Measurements from ENCODE around the gene DPH6.

GRCh38 chr15:35443376-35443775 is 102.6 kb downstream of the DPH6 start:
- TF ChIP-seq POLR2AphosphoS5 (IDR thresholded peaks at IDR 0.05; ENCODE audit: low read depth, low read length): no peak
- no peak for TF ChIP-seq POLR2A (IDR thresholded peaks at IDR 0.05; ENCODE audit: low read depth, low read length)

All from GM12892 (cell line).